ENCODE data around the gene ALDH7A1. TPM values are rescaled to one million over a fixed set of nuclear protein-coding genes. Genes with fewer than 3 reads are reported as not detected.
"Not testable (repeated sequence)": the region's sequence is repeated elsewhere in the genome, so short reads cannot be mapped to it uniquely, and the experiment has no call there.

ALDH7A1 gene
- 10 to 100 TPM; 46.9 to 74.4 (median 61.1) TPM for polyA plus RNA-seq (ENCODE audit: insufficient read length in 10 of 10)
- long read RNA-seq, donor 1, full-length matches to known transcripts: 7 of 7 reads
- long read RNA-seq, donor 1, partial matches to known transcripts: 0 of 7 reads
- long read RNA-seq, donor 1, other reads (novel, unspliced or antisense): 0 of 7 reads
- long read RNA-seq, donor 2, full-length matches to known transcripts: 10 of 16 reads
- long read RNA-seq, donor 2, partial matches to known transcripts: 6 of 16 reads
- long read RNA-seq, donor 2, other reads (novel, unspliced or antisense): 0 of 16 reads
- long read RNA-seq, donor 3, partial matches to known transcripts: 0 of 1 reads
- long read RNA-seq, donor 3, other reads (novel, unspliced or antisense): 0 of 1 reads
- long read RNA-seq, donor 4, full-length matches to known transcripts: 13 of 13 reads
- long read RNA-seq, donor 4, partial matches to known transcripts: 0 of 13 reads
- long read RNA-seq, donor 4, other reads (novel, unspliced or antisense): 0 of 13 reads
- long read RNA-seq, donor 5, full-length matches to known transcripts: 16 of 16 reads
- long read RNA-seq, donor 5, partial matches to known transcripts: 0 of 16 reads
- long read RNA-seq, donor 5, other reads (novel, unspliced or antisense): 0 of 16 reads
- long read RNA-seq, donor 6, full-length matches to known transcripts: 11 of 16 reads
- long read RNA-seq, donor 6, partial matches to known transcripts: 5 of 16 reads
- long read RNA-seq, donor 6, other reads (novel, unspliced or antisense): 0 of 16 reads
- long read RNA-seq, donor 7, full-length matches to known transcripts: 12 of 12 reads
- long read RNA-seq, donor 7, partial matches to known transcripts: 0 of 12 reads
- long read RNA-seq, donor 7, other reads (novel, unspliced or antisense): 0 of 12 reads
- long read RNA-seq, donor 8, full-length matches to known transcripts: 13 of 31 reads
- long read RNA-seq, donor 8, partial matches to known transcripts: 18 of 31 reads
- long read RNA-seq, donor 8, other reads (novel, unspliced or antisense): 0 of 31 reads
- long read RNA-seq, donor 9: 0 reads

DNA sequence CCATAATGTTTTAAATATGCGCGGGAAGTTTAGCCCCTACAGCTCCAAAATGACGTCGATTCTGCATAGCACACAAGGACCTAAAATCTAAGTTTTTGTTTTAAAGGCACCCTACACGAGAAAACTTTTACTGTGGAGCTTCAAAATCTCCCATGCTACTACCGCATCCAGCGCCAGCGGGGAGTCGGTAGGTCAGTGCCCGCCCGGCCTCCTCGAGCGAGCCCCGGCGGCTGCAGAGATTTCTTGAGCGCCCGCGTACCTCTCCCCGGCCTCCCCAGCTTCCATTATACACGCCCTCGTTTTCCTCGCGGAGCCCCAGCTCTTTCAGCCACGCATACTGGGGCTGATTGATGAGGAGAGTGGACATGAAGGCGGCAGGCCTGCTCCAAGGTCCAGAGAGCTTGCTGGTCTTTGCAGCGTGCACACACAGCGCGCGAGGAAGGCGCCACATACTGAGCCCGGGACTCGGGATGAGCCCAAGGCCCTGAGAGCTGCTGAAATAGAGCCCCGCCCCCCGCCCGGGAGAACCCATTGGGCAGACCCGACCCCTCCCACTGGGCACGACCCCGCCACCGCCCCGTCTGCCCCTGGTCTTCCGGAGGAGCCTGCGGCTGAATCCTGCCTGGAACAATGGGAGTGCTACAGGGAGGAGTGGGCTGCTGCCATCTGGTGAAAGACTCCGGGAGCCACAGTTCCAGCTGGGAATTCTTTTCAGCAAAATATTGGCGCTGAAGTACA is at the start of gene ALDH7A1:
Gene ALDH7A1, minus strand, starts transcription at position 472 of the 738 bp plus-strand sequence. Its CDS starts 21 bp downstream, at position 451.
- peak; percentile 94 to 98 (median 95) for DNase-seq

DNA sequence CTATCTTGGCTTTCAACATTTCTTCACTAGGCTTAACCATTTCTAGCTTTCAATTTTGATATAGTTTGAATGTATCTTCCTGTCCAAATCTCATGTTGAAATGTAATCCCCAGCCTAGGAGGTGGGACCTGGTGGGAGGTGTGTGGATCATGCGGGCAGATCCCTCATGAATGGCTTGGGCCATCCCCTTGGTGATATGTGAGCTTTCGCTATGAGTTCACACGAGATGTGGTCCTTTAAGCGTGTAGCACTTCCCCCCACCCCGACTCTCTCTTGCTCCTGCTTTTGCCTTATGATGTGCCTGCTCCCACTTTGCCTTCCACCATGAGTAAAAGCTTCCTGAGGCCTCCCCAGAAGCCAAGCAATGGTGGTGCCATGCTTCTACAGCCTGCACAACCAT is 46.4 kb upstream of the ALDH7A1 start:
- DNase-seq: no peak

DNA sequence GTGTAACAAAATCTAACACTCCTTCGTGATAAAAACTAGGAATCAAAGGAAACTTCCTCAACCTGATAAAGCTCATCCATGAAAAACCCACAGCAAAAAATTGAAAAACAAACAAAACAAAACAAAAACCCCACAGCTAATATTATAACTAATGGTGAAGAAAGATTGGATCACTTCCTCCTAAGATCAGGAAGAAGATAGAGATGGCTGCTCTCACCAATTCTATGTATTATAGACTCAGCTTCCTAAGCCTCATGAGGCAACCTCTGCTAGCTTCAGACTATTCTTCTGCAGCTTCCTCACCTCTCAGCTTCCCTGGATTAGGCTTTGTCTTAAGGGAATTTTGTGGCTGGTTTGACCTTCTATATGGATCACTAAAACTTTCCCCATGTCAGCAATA is 45.8 kb upstream of the ALDH7A1 start:
- no peak for DNase-seq

DNA sequence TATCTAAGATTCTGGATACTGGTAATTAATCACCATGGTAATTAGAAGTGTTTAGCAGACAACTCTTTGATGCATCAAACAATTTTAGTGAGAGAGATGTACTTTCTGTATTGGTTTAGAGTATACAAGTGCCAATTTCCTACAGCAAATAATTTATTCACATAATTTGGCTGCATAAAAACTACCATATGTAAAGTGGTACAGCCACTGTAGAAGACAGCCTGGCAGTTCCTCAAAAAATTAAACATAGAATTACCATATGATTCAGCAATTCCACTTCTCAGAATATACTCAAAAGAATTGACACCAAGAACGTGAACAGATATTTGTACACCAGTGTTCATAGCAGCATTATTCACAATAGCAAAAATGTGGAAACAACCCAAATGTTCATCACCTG is 41.9 kb upstream of the ALDH7A1 start:
- no peak for DNase-seq

DNA sequence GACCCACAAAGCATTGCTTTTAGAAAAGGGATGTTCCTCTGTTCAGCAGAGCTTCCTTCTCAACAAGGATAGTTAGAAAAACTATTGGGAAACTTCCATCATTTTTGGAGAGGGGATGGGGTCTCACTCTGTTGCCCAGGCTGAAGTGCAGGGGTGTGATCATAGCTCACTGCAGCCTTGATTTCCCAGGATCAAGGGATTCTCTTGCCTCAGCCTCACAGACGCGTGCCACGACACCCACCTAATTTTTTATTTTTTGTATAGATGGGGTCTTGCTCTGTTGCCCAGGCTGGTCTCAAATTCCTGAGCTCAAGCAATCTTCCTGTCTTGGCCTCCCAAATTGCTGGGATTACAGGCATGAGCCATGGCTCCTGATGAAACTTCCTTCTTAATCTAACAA is 40.6 kb upstream of the ALDH7A1 start:
- DNase-seq: no peak

DNA sequence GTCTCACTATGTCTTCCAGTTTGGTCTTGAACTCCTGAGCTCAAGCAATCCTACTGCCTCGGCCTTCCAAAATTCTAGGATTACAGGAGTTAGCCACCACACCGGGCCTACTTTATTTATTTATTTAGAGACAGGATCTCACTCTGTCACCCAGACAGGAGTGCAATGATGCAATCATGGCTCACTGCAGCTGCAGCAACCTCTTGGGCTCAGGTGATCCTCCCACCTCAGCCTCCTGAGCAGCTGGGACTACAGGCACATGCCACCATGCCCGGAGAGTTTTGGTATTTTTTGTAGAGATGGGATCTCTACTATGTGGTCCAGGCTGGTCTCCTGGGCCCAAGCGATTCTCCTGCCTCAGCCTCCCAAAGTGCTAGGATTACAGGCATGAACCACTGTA is 38.5 kb upstream of the ALDH7A1 start:
- no peak for DNase-seq

DNA sequence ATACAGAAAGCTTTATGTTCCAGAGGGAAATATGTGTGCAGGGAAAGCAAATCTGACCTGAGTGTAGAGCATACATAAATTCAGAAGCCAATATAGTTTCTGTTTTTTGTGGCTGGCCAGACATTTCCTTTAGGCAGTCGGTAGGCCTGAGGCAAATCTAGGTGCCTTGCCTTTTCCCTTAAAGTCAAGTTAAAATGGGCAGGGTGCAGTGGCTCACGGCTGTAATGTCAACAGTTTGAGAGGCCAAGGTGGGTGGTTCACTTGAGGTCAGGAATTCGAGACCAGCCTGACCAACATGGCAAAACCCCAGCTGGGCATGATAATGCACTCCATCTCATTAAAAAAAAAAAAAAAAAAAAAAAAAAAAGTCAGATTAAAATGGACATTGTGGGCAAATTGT is 36.9 kb upstream of the ALDH7A1 start:
- DNase-seq: no peak

DNA sequence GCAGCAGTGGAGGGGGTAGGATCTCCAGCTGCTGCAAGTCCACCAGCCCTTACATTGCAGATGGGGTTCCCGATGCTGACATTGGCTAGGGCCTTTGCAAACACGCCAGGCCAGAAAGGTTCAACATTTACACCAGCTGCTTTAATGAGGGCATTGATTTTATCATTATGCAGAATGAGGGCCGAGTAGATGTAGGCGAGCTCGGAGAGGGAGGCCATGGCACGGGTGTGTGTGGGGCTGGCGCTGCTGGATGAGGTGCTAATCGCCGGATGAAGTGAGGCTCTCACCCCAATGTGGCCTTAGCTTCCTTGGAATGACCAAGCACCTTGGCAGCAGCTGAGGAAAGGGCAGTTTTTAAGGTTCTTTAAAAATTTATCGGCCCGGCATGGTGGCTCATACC is 33.1 kb upstream of the ALDH7A1 start:
- DNase-seq: no peak

DNA sequence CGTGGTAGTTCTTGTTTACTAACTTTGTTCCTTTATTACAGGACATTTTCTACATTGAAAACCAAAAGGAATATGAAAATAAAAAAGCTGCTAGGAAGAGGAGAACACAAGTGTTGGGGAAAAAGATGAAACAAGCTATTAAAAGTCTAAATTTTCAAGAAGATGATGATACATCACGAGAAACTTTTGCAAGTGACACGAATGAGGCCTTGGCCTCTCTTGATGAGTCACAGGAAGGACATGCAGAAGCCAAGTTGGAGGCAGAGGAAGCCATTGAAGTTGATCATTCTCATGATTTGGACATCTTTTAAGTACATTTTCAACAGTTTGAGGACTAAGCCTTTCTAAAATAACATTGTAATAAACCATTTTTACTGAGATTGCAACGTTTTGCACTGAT is 29.5 kb upstream of the ALDH7A1 start:
- peak in 1 of 3 donors; percentile 74 for DNase-seq

DNA sequence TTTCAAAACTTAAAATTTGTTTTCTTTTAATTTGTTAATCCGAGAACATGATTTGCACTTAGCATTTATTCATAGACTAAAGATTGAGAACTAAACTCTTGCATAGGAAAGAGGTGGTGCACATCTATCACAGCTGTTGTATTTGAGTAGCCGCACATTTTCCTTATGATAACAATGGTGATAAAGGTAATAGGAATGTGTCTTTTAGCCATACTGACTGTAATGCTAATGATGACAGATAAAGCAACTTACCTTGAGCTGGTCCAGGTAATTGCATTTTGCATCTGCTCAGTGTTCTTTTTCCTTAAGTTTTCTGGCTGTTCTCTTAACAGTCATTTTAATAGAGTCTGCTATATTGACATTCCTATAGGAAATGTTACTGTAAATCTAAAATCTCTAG is 24.8 kb upstream of the ALDH7A1 start:
- no peak for DNase-seq

DNA sequence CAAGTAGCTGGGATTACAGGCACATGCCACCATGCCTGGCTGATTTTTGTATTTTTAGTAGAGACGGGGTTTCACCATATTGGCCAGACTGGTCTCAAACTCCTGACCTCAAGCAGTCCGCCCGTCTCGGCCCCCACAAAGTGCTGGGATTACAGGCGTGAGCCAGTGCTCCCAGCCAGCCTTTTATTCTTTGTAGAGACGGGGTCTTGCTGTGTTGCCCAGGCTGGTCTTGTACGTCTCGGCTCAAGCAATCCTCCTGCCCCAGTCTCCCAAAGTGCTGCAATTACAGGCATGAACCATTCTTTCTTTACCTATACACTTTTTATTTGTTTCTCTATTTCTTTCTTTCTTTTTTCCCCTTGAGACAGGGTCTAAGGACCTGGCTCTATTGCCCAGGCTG is 22.6 kb upstream of the ALDH7A1 start:
- not testable (repeated sequence) for DNase-seq

DNA sequence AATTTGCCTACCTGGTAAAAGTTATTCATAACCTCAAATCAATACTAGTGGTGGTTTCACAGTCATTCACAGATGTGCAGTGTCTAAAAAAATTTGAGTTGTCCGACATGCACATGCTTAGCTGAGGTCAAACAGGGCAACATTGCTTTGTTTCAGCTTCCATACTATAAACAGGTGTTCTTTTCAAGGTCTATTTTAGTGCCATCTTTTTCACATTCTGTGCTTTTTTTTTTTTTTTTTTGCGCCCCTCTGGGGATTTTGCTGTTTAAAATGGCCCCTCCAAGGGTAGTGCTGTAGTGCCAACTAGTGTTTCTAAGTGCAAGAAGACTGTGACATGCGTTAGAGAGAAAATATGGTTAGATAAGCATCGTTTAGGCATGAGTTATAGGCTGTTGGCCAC is 20.3 kb upstream of the ALDH7A1 start:
- no peak for DNase-seq

DNA sequence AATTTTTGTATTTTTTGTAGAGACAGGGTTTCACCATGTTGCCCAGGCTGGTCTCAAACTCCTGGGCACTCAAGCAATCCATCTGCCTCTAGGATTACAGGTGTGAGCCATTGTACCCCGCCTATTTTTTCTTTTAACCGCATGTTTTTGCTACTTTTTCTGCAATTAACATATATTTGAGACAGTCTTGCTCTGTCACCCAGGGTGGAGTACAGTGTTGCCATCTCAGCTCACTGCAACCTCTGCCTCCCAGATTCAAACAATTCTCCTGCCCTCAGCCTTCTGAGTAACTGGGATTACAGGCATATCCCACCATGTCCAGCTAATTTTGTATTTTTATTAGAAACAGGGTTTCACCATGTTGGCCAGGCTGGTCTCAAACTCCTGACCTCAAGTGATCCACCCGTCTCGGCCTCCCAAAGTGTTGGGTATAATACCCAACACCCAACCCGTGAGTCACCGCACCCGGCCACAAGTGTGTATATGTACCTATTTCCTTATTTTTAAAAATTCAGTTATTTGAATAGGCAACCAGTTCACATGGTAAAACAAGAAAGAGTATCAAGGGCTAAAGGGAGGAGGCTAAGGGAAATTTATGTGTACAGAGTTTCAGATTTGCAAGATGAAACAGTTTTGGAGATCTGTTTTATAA is 19.0 kb upstream of the ALDH7A1 start:
- no peak for DNase-seq

DNA sequence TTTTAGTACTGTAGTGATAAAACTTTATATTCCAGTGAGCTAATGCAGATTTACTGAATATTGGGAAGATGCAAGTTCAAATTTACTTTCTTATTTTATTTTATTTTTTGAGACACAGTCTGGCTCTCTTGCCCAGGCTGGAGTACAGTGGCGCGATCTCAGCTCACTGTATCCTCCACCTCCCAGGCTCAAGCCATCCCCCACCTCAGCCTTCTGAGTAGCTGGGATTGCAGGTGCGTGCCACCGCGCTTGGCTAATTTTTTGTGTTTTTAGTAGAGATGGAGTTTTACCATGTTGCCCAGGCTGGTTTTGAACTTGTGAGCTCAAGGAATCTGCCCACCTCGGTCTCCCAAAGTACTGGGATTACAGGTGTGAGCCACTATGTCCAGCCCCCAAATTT is 15.6 kb upstream of the ALDH7A1 start:
- no peak for DNase-seq

DNA sequence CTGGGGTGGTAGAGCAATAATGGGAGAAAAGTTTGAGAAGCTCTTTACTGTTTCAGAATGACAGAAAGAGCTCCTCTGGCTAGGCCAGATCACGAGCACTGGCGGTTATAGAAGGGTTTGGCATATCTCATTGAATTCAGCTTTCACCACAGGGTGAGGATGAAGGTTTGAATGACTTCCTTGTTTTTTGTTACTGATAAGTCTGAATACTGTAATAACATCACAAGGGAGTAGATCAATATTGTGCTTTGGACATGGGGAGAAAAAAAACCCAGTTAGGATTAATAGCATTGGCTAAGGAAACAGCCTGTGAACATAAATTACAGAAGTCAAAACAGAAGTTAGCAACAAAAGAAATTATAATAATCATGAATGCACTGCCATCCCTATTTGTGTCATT is 15.1 kb upstream of the ALDH7A1 start:
- no peak for DNase-seq

DNA sequence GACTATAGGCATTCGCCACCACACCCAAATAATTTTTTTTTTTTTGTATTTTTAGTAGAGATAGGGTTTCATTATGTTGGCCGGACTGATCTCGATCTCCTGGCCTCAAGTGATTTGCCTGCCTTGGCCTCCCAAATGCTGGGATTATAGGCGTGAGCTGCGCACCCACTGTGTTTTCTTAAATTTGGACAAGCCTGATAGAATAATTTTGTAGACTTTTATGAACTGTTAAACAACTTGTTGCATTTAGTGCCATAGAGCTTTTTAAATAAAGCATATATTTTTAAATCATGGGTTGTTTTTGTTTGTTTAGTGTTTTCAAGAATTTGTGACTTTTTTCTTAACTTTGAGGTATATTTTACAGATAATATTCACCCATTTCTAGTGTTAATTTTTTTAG is 10.5 kb upstream of the ALDH7A1 start:
- no peak for DNase-seq

DNA sequence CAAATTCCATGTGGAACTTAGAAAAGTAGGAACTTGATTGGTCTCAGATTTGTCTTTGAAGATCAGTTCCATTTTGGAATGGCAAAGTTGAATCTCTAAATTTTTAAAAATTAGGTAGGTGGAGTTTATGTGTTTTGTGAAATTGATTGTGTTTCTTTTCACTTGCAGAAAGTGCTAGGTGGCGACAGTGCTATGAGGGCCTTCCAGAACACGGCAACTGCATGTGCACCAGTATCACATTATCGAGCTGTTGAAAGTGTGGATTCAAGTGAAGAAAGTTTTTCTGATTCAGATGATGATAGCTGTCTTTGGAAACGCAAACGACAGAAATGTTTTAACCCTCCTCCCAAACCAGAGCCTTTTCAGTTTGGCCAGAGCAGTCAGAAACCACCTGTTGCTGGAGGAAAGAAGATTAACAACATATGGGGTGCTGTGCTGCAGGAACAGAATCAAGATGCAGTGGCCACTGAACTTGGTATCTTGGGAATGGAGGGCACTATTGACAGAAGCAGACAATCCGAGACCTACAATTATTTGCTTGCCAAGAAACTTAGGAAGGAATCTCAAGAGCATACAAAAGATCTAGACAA is 8.5 kb upstream of the ALDH7A1 start:
- no peak for DNase-seq

DNA sequence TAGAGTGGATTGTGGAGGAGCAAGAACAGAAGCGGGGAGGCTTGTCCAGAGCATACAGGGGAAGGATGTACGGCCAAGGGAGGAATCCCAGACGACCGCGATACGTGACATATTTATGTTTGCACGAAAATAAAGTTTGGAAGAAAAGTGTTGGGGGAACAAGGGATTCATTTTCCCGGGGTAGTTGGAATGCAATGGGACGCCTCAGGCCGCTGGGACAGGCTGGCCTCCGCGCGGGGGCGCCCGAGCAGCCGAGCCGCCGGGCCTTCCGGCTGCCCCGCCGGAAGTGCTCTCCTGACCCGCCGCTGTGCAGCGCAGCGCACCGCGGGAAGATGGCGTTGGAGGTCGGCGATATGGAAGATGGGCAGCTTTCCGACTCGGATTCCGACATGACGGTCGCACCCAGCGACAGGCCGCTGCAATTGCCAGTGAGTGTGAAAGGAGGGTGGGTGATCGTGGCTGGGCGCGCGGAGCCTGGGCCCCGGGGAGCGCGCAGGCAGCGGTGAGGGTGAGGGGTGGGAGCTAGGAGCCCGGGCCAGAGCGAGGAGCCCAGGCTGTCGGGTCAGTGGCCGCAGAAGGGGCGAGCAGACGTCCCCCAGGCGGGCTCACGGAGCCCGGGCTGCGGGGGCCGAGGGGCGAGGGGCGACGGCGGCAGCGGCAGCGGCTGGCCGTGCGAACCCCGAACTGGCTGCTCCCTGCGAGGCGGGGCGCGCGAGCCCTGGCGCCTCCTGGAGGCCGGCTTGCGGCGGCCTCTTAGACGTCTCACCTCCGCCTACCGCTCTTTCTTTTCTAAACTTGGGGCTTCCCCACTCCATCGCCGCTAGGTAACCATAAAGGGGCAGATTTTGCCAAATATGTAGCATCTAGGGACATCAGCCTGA is 5.9 kb upstream of the ALDH7A1 start, which contains the start of gene PHAX:
Gene PHAX, plus strand, starts transcription at position 317 of the 881 bp plus-strand sequence. Its CDS starts 16 bp downstream, at position 333.
- DNase-seq: peak; percentile 79 to 95 (median 88)

DNA sequence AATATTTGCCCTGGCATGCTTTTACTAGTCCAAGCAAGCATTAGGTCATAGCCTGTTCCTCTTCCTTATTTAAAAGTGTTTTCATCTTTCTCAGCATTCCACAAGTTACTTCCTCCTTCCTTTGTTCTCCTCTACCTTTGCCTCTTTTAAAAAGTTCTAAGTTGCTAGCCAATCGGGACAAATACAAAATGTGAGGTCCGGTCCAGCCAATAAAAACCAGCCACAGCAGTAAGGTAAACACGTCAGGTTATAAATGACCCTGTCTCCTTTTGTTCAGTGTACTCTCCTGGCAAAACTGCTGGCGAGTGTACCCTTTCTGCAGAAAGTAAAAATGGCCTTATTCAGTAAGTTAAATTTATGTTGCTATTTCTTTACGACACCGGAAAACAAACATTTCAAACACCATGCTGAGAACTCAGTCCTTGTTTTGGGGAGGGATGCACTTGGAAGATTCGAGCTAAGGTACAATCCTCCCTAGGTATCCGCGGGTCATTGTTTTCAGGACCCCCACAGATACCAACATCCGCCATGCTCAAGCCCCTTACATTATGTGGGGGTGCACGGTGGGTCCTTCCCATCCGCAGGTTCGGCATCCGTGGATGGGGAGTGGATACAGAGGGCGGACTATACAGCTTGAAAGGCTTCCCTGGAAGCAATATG is 5.1 kb upstream of the ALDH7A1 start:
- DNase-seq: not testable (repeated sequence)

Data from muscle of back (tissue), 13 donors.